Measurements from ENCODE around the gene ASGR2.

GRCh38 chr17:7080456-7081041 lies 34.1 kb downstream of the ASGR2 start:
- TF ChIP-seq, protein P1, sequence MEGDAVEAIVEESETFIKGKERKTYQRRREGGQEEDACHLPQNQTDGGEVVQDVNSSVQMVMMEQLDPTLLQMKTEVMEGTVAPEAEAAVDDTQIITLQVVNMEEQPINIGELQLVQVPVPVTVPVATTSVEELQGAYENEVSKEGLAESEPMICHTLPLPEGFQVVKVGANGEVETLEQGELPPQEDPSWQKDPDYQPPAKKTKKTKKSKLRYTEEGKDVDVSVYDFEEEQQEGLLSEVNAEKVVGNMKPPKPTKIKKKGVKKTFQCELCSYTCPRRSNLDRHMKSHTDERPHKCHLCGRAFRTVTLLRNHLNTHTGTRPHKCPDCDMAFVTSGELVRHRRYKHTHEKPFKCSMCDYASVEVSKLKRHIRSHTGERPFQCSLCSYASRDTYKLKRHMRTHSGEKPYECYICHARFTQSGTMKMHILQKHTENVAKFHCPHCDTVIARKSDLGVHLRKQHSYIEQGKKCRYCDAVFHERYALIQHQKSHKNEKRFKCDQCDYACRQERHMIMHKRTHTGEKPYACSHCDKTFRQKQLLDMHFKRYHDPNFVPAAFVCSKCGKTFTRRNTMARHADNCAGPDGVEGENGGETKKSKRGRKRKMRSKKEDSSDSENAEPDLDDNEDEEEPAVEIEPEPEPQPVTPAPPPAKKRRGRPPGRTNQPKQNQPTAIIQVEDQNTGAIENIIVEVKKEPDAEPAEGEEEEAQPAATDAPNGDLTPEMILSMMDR (IDR thresholded peaks at IDR 0.05) = no peak
- TF ChIP-seq ZNF423 (CRISPR knock-in tag; IDR thresholded peaks at IDR 0.05) (no peak), ESRRA (CRISPR knock-in tag; IDR thresholded peaks at IDR 0.05; ENCODE audit: borderline replicate concordance) (no peak), ZNF232 (CRISPR knock-in tag; IDR thresholded peaks at IDR 0.05) (no peak), TP53 (CRISPR knock-in tag; IDR thresholded peaks at IDR 0.05) (no peak), ELF4 (CRISPR knock-in tag; IDR thresholded peaks at IDR 0.05; ENCODE audit: low read depth) (no peak), FOXP1 (CRISPR knock-in tag; IDR thresholded peaks at IDR 0.05; ENCODE audit: borderline replicate concordance) (no peak)
- TF ChIP-seq, protein P2, sequence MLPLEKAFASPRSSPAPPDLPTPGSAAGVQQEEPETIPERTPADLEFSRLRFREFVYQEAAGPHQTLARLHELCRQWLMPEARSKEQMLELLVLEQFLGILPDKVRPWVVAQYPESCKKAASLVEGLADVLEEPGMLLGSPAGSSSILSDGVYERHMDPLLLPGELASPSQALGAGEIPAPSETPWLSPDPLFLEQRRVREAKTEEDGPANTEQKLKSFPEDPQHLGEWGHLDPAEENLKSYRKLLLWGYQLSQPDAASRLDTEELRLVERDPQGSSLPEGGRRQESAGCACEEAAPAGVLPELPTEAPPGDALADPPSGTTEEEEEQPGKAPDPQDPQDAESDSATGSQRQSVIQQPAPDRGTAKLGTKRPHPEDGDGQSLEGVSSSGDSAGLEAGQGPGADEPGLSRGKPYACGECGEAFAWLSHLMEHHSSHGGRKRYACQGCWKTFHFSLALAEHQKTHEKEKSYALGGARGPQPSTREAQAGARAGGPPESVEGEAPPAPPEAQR (CRISPR knock-in tag; IDR thresholded peaks at IDR 0.05) = no peak
- TF ChIP-seq, protein P3, sequence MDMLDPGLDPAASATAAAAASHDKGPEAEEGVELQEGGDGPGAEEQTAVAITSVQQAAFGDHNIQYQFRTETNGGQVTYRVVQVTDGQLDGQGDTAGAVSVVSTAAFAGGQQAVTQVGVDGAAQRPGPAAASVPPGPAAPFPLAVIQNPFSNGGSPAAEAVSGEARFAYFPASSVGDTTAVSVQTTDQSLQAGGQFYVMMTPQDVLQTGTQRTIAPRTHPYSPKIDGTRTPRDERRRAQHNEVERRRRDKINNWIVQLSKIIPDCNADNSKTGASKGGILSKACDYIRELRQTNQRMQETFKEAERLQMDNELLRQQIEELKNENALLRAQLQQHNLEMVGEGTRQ (CRISPR knock-in tag; IDR thresholded peaks at IDR 0.05) = no peak
- TF ChIP-seq, protein P4, sequence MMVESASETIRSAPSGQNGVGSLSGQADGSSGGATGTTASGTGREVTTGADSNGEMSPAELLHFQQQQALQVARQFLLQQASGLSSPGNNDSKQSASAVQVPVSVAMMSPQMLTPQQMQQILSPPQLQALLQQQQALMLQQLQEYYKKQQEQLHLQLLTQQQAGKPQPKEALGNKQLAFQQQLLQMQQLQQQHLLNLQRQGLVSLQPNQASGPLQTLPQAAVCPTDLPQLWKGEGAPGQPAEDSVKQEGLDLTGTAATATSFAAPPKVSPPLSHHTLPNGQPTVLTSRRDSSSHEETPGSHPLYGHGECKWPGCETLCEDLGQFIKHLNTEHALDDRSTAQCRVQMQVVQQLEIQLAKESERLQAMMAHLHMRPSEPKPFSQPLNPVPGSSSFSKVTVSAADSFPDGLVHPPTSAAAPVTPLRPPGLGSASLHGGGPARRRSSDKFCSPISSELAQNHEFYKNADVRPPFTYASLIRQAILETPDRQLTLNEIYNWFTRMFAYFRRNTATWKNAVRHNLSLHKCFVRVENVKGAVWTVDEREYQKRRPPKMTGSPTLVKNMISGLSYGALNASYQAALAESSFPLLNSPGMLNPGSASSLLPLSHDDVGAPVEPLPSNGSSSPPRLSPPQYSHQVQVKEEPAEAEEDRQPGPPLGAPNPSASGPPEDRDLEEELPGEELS (CRISPR knock-in tag; IDR thresholded peaks at IDR 0.05) = no peak

Measured in WTC11 (cell line).